HS-27A (cell line): ENCODE results near the gene AIFM1.
A peak's percentile ranks its signal among the peaks of the same experiment; 100 is the strongest.

ENCODE experiments used
- DNase-seq: peaks from one replicate; pipeline ENCODE4 v3.0.0-alpha.2; 2012; ENCODE audit warnings: low read depth, missing footprints

The AIFM1 gene

DNA sequence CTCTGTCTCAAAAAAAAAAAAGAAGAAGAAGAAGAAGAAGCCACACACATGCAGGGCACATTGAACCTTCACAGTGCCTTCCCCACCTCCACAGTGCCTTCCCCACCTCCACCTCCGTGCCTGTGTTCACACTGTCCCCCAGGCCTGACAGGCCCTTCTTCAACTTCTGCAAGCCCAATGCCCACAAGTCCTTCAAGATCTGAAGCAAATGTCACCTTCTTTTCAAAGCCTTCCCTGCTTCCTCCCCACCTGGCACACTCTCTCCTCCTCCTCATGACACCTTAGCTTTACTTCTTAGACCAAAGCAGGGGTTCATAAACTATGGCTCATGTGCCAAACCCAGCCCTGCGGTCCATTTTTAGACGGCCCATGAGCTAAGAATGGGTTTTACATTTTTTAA lies 75.3 kb downstream of the AIFM1 start:
- no peak for DNase-seq

DNA sequence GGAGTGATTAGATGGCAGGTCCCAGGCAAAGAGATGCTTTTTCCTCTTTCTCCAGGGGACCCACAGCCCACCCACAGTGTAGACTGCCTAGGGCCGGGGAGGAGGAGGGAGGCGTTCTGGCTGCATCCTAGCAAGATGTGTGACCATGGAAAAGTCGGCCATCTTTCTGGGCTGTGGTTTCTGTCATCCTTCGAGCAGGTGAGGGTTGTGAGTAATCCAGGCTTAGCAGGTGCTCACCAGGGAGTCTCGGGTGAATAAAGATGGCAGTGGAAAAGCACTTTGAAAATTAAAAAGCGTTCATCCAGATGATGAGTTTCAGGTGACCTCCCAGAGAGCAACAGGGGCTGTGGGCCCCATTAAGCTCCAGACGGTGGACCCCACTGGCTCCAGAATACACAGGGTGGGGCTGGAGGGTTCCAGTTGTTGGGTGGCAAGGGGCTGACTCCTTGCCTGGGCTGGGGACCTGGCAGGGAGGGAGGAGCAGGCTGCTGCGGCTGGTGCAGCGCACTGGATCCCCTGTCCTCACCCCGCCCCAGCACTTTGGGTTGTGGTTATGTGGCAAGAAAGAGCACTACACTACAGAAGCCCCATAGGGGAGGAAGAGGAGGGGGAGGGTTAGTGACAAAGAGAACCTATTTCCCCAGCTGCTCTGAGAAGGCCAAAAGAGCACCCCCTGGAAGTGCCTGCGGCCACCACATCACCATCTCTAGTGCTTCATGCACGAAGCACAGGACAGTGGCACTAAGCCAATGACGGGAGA lies 79.0 kb downstream of the AIFM1 start:
- DNase-seq, result no peak

DNA sequence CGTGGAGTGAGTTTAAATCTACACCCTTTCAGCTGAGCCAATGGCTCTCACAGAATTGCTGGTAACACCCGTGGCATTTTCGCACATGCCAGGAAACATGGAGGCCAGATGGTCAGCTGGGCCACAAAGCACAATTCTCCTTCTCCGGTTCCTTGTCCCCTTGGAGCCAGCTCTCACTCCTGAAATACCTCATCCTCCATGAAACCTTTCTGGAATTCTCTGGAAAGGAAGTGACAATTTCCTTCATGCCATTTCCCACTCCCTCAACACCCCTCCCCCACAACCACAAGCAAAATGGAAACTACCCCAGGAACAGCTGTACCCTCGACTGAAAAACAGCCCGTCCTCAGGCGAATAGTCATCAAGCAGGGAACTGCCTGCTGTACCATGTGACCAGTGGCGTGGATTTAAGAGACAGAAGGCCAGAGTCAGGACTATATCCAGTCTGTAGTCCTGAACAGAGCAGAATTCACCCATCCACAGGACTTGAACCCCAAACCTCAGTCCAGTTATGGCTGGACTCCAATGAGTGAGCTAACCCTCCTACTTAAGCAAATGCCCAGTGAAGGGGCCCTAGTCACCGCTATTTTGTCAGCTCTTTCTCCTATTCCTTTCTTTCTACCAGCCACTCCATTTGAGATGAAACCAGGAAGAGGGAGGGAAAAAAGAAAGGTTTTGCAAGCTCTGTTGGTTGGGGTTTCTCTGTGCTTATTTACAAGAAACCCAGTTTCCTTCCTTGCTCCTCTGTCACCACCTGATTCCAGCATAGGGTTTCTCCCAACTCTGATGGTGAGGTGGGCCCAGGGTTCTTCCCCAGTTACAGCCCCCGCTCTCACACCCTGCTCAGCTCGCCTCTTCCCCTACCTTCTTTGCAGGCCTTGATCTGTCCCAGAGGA lies 79.8 kb downstream of the AIFM1 start:
- no peak for DNase-seq

DNA sequence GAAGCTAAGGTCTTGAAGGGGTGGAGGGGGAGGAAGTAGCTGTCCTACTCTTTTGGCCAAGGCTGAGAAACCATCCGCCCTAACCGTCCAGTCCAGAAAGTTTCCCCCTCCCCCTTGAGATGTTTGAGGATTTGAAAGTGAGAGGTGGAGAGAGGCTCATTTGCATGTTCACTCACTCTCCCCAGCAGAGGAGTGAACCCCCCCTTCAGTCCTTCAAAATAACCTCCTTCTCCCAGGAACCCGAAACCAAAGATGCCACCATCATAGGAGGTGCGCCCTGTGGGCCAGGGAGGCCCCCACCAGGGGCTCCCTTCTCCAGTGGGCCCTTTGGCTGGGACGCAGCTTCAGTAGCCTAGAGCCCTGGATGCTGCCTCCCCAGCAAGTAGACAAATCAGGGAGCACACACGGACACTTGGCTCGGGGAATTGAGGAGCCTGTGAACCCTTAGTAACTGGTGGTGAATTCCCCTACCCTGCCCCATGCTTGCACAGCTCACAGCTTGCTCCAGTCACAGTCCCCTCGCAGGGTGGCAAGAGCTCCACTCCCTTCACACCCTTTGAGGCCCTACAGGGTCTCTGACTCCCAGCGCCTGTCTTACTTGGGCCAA lies 80.9 kb downstream of the AIFM1 start:
- DNase-seq, result no peak

DNA sequence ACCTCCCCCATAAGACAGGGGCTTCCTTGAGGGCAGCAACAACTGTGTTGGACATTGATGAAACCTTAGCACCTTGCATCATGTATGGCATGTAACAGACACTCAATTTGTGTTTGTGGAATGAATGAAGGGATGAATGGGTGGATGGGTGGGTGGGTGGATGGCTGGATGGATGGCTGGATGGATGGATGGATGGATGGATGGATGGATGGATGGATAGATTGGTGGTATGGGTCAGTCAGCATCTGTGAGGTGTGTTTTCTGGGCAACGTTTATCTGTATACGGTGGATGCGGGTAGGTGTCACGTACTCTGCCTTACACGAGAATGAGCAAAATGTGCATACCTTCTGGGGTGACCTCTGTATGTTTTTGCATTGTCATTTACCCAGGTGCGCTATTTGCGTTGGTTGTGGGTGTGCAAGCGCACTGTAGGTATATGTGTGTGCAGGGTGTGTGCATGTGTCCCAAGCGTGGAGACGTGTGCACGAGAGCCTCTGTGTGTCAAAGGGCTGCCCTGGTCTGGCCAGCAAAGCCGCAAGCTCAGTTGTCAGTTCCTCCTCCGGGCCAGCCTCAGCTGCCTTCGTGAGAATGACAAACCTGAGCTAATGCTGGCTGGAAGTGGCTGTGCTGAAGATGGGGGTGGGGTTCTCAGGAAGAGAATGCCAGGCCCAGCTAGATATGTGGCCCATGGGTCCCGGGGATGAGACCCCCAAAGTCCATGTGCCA lies 81.8 kb downstream of the AIFM1 start:
- DNase-seq, result no peak

DNA sequence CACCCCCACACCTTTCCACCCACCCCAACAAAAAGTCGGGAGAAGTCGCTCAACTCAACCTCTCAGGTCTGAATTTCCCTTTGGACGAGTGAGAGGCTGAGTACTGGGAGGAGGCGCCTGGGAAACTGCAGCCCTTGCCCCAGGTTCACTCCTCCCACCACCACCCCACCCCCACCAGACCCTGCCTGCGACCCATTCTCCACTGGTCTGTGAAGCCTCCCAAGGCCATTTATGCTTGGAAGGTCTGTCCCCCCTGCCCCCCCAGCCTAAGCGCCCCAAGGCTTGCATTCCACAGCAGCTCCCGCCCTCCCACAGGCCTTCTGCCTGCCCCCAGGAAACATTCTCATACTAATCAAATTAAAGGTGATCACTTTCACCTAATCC lies 82.5 kb downstream of the AIFM1 start:
- DNase-seq, result no peak

DNA sequence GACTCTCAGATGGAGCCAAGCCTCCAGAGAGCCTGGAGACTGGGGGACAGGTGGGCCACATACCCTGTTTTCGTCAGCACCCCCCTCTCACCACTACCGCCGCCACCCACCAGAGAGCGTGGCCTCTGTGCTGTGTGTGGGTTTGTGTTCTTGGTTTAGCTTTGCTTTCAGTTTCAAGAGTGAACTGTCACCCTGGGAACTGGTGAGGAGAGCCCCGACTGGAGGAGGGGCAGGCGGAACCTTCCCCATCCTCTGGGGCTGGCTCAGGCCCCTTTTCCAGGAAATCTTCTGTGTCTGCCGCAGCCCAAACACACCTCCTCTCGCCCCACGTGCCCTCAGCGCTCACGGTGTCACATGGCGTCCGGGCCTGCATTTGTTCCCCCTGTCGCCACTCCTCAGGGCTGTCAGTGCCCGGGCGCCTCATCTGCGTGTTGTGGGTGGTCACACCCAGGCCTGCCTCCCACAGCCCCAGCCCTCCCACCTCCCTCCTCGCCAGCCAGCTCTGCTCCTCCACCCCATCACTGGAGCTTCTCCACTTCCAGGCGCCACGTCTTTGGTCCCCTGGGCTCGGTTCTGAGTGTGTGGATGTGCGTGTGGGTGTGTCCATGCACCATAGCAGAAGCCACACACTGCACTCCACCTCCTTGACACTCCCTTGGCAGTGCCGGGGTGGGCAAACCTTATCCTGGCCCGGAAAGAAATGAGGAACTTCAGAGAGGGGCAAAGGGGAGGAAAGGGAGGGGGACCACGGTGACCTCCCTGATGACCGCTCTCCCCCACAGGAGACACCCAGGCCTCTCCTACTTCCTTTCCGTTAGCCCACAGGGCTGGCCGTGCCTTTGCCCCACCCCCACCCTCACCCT lies 83.2 kb downstream of the AIFM1 start:
- no peak for DNase-seq

DNA sequence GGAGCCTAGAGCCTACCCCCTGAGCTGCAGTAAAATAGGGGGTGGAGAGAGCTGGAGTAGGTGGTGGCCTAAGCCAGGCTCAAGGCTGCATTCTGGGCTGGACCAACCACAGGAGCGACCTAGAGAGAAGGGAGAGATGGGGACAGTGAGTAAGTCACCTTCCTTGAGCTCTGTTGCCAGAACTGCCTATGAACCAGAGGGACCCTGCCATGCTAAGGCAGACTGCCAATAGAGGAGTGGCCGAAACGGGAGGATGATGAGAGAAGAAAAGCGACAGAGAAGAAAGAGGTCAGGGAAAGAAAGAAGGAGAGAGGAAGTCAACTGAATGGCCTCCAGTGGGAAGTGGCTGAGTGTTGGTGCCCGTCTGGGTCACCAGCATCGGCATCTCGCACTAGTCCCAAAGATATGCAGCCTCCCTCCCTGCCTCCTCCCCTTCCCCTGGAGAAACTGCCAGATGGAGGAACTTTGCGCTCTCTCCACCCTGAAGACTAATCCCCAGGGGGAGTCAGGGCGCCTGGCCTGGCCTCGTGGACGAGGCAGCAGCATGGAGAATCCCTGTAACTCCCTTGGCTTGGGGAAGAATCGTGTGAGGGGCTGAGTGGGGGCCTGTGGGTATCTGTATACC lies 84.1 kb downstream of the AIFM1 start:
- no peak for DNase-seq

DNA sequence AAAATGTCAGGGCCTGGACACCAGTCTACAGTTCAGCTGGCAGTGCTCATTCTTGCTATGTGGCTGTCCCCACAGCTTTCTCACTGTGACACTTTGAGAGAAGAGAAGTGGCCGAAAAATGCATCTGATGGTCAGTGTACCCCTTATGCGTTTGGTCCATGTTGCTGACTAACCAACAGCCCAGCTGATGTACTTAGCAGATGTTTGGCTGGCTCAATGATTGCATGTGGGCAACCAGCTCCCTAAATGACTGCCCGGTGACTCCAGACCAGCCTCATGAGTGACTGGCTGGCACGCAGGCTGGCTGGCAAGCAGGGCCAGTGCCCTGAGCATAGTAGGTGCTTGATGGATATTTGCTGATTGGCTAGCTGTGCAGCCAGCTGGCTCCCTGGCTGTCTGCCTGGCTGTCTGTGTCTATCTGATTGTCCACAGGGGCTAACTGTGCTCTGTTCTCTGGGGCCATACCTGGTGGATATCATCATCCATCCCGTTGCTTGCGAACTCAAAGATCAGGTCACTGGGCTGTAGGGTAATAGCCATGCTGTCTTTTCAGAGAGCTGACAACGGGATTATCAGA lies 84.8 kb downstream of the AIFM1 start:
- DNase-seq, result no peak

DNA sequence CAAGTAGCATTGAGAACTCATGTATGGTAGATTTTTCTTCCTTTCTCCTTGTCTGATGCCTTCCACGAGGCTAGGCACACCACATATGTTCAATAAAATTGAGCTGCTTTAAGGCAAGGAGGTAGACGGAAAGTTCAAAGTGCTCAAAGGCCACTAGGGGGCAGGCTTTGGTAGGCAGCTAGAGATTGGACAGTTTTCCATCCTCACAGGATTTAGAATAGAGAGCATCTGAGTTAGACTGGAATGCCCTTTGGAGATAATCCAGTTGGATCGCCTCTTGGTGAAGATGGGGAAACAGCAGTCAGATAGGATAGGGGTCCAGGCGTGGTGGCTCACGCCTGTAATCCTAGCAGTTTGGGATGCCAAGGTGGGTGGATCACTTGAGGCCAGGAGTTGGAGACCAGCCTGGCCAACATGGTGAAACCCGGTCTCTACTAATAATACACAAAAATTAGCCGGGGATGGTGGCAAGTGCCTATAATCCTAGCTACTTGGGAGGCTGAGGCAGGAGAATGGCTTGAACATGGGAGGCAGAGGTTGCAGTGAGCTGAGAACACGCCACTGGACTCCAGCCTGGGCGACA lies 85.7 kb downstream of the AIFM1 start:
- peak; percentile 19 for DNase-seq
